K562 (cell line): ENCODE measurements around the gene SERPINI2. TPM values are rescaled to one million over a fixed set of nuclear protein-coding genes. Genes with fewer than 3 reads are reported as not detected.

Experiments used
- ATAC-seq: fragments of 200-7000 bp; cut with Tn5 transposase; 3 replicates; pipeline ENCODE4 v1.9.1; 2020; ENCODE audit warnings: moderate library complexity
- BruUV-seq: library from RNA; stranded (reverse); fragments of 400-500 nt; replicated peaks from 2 replicates; lab custom pipeline; 2021; lab: Mats Ljungman, UMichigan
- CTCF ChIA-PET: fragments of 300-600 bp; formaldehyde crosslinking; extraction: SDS; loops from one replicate; lab custom pipeline; 2021; ENCODE audit warnings: low intra/inter-chr PET ratio; lab: Yijun Ruan, JAX
- POLR2A ChIA-PET: fragments of 300-600, 350-650 bp; sonication (Branson Sonifier 250); formaldehyde crosslinking; extraction: SDS; loops from one replicate; lab custom pipeline; 2021; ENCODE audit warnings: antibody characterized with exemption, inconsistent platforms; lab: Yijun Ruan, JAX
- DNase-seq, 4 experiments: peaks; one replicate each; pipeline versions ENCODE4 v3.0.0 to v3.0.0-alpha.2; 2011 to 2018; ENCODE audit warnings: low spot score in 3 of 4, mixed read lengths in 3 of 4; ENCODE audit errors: extremely low read depth in 1 of 4
- FAIRE-seq: peaks from 2 replicates; lab custom pipeline; 2011; peaks lifted over from hg19 to GRCh38; lab: Jason Lieb, UNC
- H2AFZ ChIP-seq: 2 replicates; pipeline ENCODE4 v1.6.0; 2011; ENCODE audit warnings: low read depth, low read length, control low read depth, inconsistent platforms
- H3K27ac ChIP-seq: fragments of 200-600 bp; 3 replicates; pipeline ENCODE4 v1.8.0; 2011; ENCODE audit warnings: low read depth, mild to moderate bottlenecking, control low read depth, inconsistent platforms, low read length, moderate library complexity, mixed read lengths; ENCODE audit errors: extremely low read depth
- H3K27me3 ChIP-seq, 2 experiments: fragments of 300-600 bp in 1 of 2; 2 replicates in 1 of 2; 3 replicates in 1 of 2; pipeline versions ENCODE4 v1.6.0 to v1.8.0; 2011; ENCODE audit warnings: inconsistent platforms in 2 of 2, low read length in 2 of 2, mild to moderate bottlenecking in 1 of 2, mixed read lengths in 1 of 2, moderate library complexity in 1 of 2; ENCODE audit not compliant: control insufficient read depth in 2 of 2, insufficient read depth in 2 of 2
- H3K36me3 ChIP-seq: fragments of 300-600 bp; 3 replicates; pipeline ENCODE4 v1.8.0; 2011; ENCODE audit warnings: mild to moderate bottlenecking, low read length, inconsistent platforms; ENCODE audit not compliant: control insufficient read depth, insufficient read depth
- H3K4me1 ChIP-seq, 2 experiments: fragments of 200-600 bp in 1 of 2; replicated peaks in 1 of 2; 2 replicates in 1 of 2; 3 replicates in 1 of 2; pipeline versions ENCODE4 v1.5.1 to v1.8.0; 2011; ENCODE audit warnings: inconsistent platforms in 2 of 2, low read length in 2 of 2, mild to moderate bottlenecking in 1 of 2, mixed read lengths in 1 of 2, moderate library complexity in 1 of 2; ENCODE audit not compliant: control insufficient read depth in 2 of 2, insufficient read depth in 2 of 2
- H3K4me2 ChIP-seq: 2 replicates; pipeline ENCODE4 v1.6.1; 2011; ENCODE audit warnings: low read length, control low read depth, inconsistent platforms, mixed read lengths; ENCODE audit not compliant: insufficient read depth
- H3K4me3 ChIP-seq: fragments of 200-600 bp; sonication (generic), shearing (Covaris generic); 2 replicates; pipeline ENCODE4 v1.5.1; 2016; ENCODE audit warnings: control low read depth, inconsistent platforms
- H3K79me2 ChIP-seq: fragments of 200-600 bp; 3 replicates; pipeline ENCODE4 v1.8.0; 2011; ENCODE audit warnings: low read length, inconsistent platforms; ENCODE audit not compliant: control insufficient read depth, insufficient read depth
- H3K9ac ChIP-seq, 2 experiments: 2 replicates each; pipeline versions ENCODE4 v1.6.0 to v1.6.1; 2011; ENCODE audit warnings: low read depth in 2 of 2, low read length in 2 of 2, control low read depth in 1 of 2, inconsistent platforms in 1 of 2, mild to moderate bottlenecking in 1 of 2, mixed read lengths in 1 of 2; ENCODE audit not compliant: insufficient read depth in 1 of 2
- H3K9me1 ChIP-seq: one replicate; pipeline ENCODE4 v1.6.0; 2011; ENCODE audit warnings: inconsistent platforms, mild to moderate bottlenecking, low read length, moderate library complexity; ENCODE audit not compliant: control insufficient read depth, insufficient read depth
- H3K9me3 ChIP-seq: replicated peaks from 2 replicates; pipeline ENCODE4 v1.5.1; 2011; ENCODE audit warnings: low read depth, low read length, inconsistent platforms; ENCODE audit not compliant: control insufficient read depth, insufficient read depth
- H4K20me1 ChIP-seq: replicated peaks from 2 replicates; pipeline ENCODE4 v1.6.1; 2011; ENCODE audit warnings: low read length, inconsistent platforms, mixed read lengths; ENCODE audit not compliant: control insufficient read depth, insufficient read depth
- ATF6 ChIP-seq: sonication (generic); formaldehyde crosslinking; IDR thresholded peaks from 2 replicates; pipeline ENCODE4 v1.4.0; 2020; ENCODE audit warnings: mild to moderate bottlenecking, missing genetic modification reagents
- FIP1L1 ChIP-seq: fragments of 200-400 bp; formaldehyde crosslinking; IDR thresholded peaks from 2 replicates; pipeline ENCODE4 v1.6.1; 2018; ENCODE audit warnings: mild to moderate bottlenecking, low read depth, low read length; ENCODE audit not compliant: poor library complexity, severe bottlenecking
- HNRNPLL ChIP-seq: fragments of 200-400 bp; formaldehyde crosslinking; IDR thresholded peaks from 2 replicates; pipeline ENCODE4 v1.6.1; 2017; ENCODE audit warnings: low read length, low read depth, mild to moderate bottlenecking; ENCODE audit not compliant: poor library complexity, severe bottlenecking
- RFX7 ChIP-seq: fragments of 250-450 bp; sonication (Bioruptor Pico); IDR thresholded peaks from 2 replicates; pipeline ENCODE4 v1.5.1; 2021; ENCODE audit warnings: mild to moderate bottlenecking
- STAT5B ChIP-seq: fragments of 250-450 bp; sonication (Bioruptor Pico); IDR thresholded peaks from 2 replicates; pipeline ENCODE4 v1.8.0; 2021; ENCODE audit warnings: mild to moderate bottlenecking, inconsistent platforms
- TFAP4 ChIP-seq: sonication (generic); formaldehyde crosslinking; IDR thresholded peaks from 2 replicates; pipeline ENCODE4 v1.8.0; 2022; ENCODE audit warnings: missing genetic modification reagents, mild to moderate bottlenecking, moderate library complexity, borderline replicate concordance
- XRCC4 ChIP-seq: IDR thresholded peaks from one replicate; pipeline ENCODE4 v1.6.1; 2011; ENCODE audit not compliant: insufficient read depth, insufficient read length; ENCODE audit errors: extremely low read depth
- ZNF124 ChIP-seq: sonication (generic); formaldehyde crosslinking; IDR thresholded peaks from 2 replicates; pipeline ENCODE4 v1.8.1; 2022; ENCODE audit warnings: missing genetic modification reagents
- ZNF165 ChIP-seq: fragments of 250-450 bp; sonication (Bioruptor Pico); IDR thresholded peaks from 2 replicates; pipeline ENCODE4 v1.4.0; 2020; ENCODE audit warnings: borderline replicate concordance
- ZNF740 ChIP-seq, 3 experiments: fragments of 200-800 bp in 1 of 3; sonication (Bioruptor generic) in 1 of 3; sonication (generic) in 1 of 3; formaldehyde crosslinking in 1 of 3; IDR thresholded peaks; 2 replicates each; pipeline versions ENCODE4 v1.6.1 to v1.8.0; 2016 to 2022; ENCODE audit warnings: mild to moderate bottlenecking in 2 of 3, missing compliant biosample characterization in 2 of 3, missing genetic modification characterization in 2 of 3, missing genetic modification reagents in 1 of 3
- WGBS: fragments of 100-300 bp; shearing (Covaris generic); methylation state at CpG from one replicate; pipeline ENCODE4 v1.1.6; 2016; ENCODE audit warnings: low coverage, mixed read lengths; ENCODE audit not compliant: insufficient coverage; ENCODE audit errors: missing lambda C conversion rate; 5-methylcytosine and 5-hydroxymethylcytosine counted together
- in situ Hi-C: fragments of 300-500 bp; cut with MboI; formaldehyde crosslinking; loops from 4 replicates; pipeline ENCODE4 v1.15.0; 2018; ENCODE audit warnings: inconsistent platforms, mixed read lengths
- intact Hi-C: fragments of 100-400 bp; cut with micrococcal nuclease; formaldehyde crosslinking; loops from 2 replicates; pipeline ENCODE4 v1.14.2; 2022
- polyA plus RNA-seq, 8 experiments: library from polyadenylated mRNA; depleted of rRNA in 4 of 8; stranded (reverse) in 5 of 8; unstranded in 3 of 8; fragments of >200 nt; fragmentation: Nextera tagmentation in 2 of 8; fragmentation: Illumina TruSeq in 1 of 8; extraction: Ambion mirVana in 2 of 8; extraction: Trizol in 1 of 8; gene quantifications; 2 replicates each; pipeline versions ENCODE4 v1.2.1 to v1.2.3, GENCODE V29; 2011 to 2014; ENCODE audit warnings: inconsistent platforms in 1 of 8, missing spikeins in 1 of 8
- total RNA-seq, 7 experiments: library from RNA; depleted of rRNA in 6 of 7; stranded (reverse); fragments of >200 nt in 6 of 7; fragmentation: Illumina TruSeq in 2 of 7; extraction: Trizol in 2 of 7; gene quantifications; 2 replicates each; pipeline versions ENCODE4 v1.2.1 to v1.2.3, GENCODE V29; 2011 to 2021; ENCODE audit warnings: low replicate concordance in 1 of 7

Gene SERPINI2
- total and polyA plus RNA-seq, 9 of the 15 experiments (the other 6 are each of a cell fraction or from before 2014, with no cell fraction given), result not detected

- Histone ChIP-seq H2AFZ (no peak overlapping the region), H3K79me2 (no peaks in the 10 kb centered on the region), H3K4me2 (no peak overlapping the region), H3K27me3 (no peaks in the 10 kb centered on the region), H3K9me1 (no peaks in the 10 kb centered on the region), H3K36me3 (no peaks in the 10 kb centered on the region), H3K9me3 (no peaks in the 10 kb centered on the region), H4K20me1 (no peaks in the 10 kb centered on the region), H3K4me3 (no peak overlapping the region), H3K4me1 (no peaks in the 10 kb centered on the region), H3K27ac (no peak overlapping the region), H3K9ac (no peak overlapping the region)
- intact Hi-C loops, result no loop called here
- DNase-seq, result no peak
- POLR2A ChIA-PET, result no interaction called here
- WGBS, result 0% methylated on average over 2 of the region's 2 CpGs
- no peak for ATAC-seq
- in situ Hi-C loops, result no loop called here
- CTCF ChIA-PET, result interaction anchor here (0.6 kb wide), 1 partner anchor 18 kb away, joined by 4 read pairs; no protein-coding TSS in a partner anchor
- no peak for TF ChIP-seq STAT5B (CRISPR knock-in tag)
- no peak for TF ChIP-seq ZNF165
- no TSS peak for BruUV-seq
- no peak for FAIRE-seq
These were observed 32.6 kb downstream of the SERPINI2 start for GRCh38 chr3:167441256-167441655.

- Histone ChIP-seq H3K4me2 (no peak overlapping the region), H3K9me1 (no peaks in the 10 kb centered on the region), H4K20me1 (no peaks in the 10 kb centered on the region), H2AFZ (no peak overlapping the region), H3K27me3 (no peaks in the 10 kb centered on the region), H3K79me2 (no peaks in the 10 kb centered on the region), H3K9ac (no peak overlapping the region), H3K9me3 (no peaks in the 10 kb centered on the region), H3K27ac (no peak overlapping the region), H3K4me1 (no peaks in the 10 kb centered on the region), H3K36me3 (no peaks in the 10 kb centered on the region), H3K4me3 (no peak overlapping the region)
- in situ Hi-C loops (no loop called here), intact Hi-C loops (no loop called here)
- POLR2A ChIA-PET, result no interaction called here
- TF ChIP-seq RFX7 (CRISPR knock-in tag) (no peak), ZNF740 (CRISPR knock-in tag; IDR thresholded peaks at IDR 0.05) (no peak), ZNF740 (tag; IDR thresholded peaks at IDR 0.05) (no peak), ZNF124 (CRISPR knock-in tag) (no peak), HNRNPLL (no peak), ATF6 (no peak), XRCC4 (no peak), FIP1L1 (no peak), TFAP4 (no peak)
- WGBS, result 0% methylated on average over 2 of the region's 2 CpGs
- CTCF ChIA-PET, result no interaction called here
- FAIRE-seq (no peak), DNase-seq (no peak), ATAC-seq (no peak)
- BruUV-seq, result no TSS peak
These were observed 36.3 kb downstream of the SERPINI2 start for GRCh38 chr3:167437428-167438139.
